T-cell (primary cell): ENCODE data around the gene VPS45. TPM values are rescaled to one million over a fixed set of nuclear protein-coding genes. Genes with fewer than 3 reads are reported as not detected.
"Not testable (repeated sequence)": the region's sequence is repeated elsewhere in the genome, so short reads cannot be mapped to it uniquely, and the experiment has no call there.

Experiments
- ATAC-seq, 4 experiments: fragments of 200-7000 bp in 3 of 4; fragments of 150-1000 bp in 1 of 4; cut with Tn5 transposase; replicated peaks in 1 of 4; 1 replicate in 3 of 4; 2 replicates in 1 of 4; pipeline ENCODE4 v1.10.0; 2021; ENCODE audit warnings: moderate library complexity in 3 of 4, mild to moderate bottlenecking in 2 of 4, moderate number of reproducible peaks in 1 of 4
- CTCF ChIA-PET, 2 donors: fragments of 300-600 bp; sonication (Branson Sonifier 250); formaldehyde crosslinking; loops; one replicate each; lab custom pipeline; 2022; ENCODE audit warnings: antibody characterized with exemption in 2 of 2; lab: Charles Lee
- POLR2A ChIA-PET, 2 donors: fragments of 300-600 bp; sonication (Branson Sonifier 250); formaldehyde crosslinking; loops; one replicate each; lab custom pipeline; 2022; ENCODE audit warnings: antibody characterized with exemption in 2 of 2; lab: Charles Lee
- DNase-seq, 35 experiments: peaks; one replicate each; pipeline versions ENCODE4 v3.0.0 to v3.0.0-alpha.2; 2013 to 2023
- H3K27ac ChIP-seq: one replicate; pipeline ENCODE4 v1.5.1; 2013; ENCODE audit warnings: low read length
- H3K27me3 ChIP-seq, 2 experiments: replicated peaks in 1 of 2; 1 replicate in 1 of 2; 2 replicates in 1 of 2; pipeline versions ENCODE4 v1.6.1 to v1.7.0; 2013; ENCODE audit warnings: low read length in 1 of 2, mixed read lengths in 1 of 2; ENCODE audit not compliant: control insufficient read depth in 2 of 2, insufficient read depth in 2 of 2; ENCODE audit errors: extremely low read depth in 1 of 2
- H3K36me3 ChIP-seq, 2 donors: 1 replicate in 1 of 2; 2 replicates in 1 of 2; pipeline versions ENCODE4 v1.6.1 to v1.7.0; 2013; ENCODE audit warnings: low read length in 1 of 2; ENCODE audit not compliant: control insufficient read depth in 2 of 2, insufficient read depth in 1 of 2; ENCODE audit errors: extremely low read depth in 1 of 2
- H3K4me1 ChIP-seq, 2 experiments: 1 replicate in 1 of 2; 2 replicates in 1 of 2; pipeline versions ENCODE4 v1.6.1 to v1.7.0; 2013; ENCODE audit warnings: low read length in 2 of 2, mixed read lengths in 1 of 2; ENCODE audit not compliant: insufficient read depth in 2 of 2, control insufficient read depth in 1 of 2; ENCODE audit errors: extremely low read depth in 1 of 2
- H3K4me3 ChIP-seq, 2 donors: 1 replicate in 1 of 2; 2 replicates in 1 of 2; pipeline versions ENCODE4 v1.5.1 to v1.7.0; 2013; ENCODE audit warnings: mild to moderate bottlenecking in 2 of 2, low read length in 1 of 2, moderate library complexity in 1 of 2; ENCODE audit not compliant: control insufficient read depth in 1 of 2; ENCODE audit errors: extremely low read depth in 1 of 2
- H3K9me3 ChIP-seq: 2 replicates; pipeline ENCODE4 v1.7.0; 2013
- H3K27ac Mint-ChIP-seq, 2 donors: one replicate each; pipeline ENCODE4 v1.8.0; 2020 to 2021; ENCODE audit warnings: mild to moderate bottlenecking in 2 of 2, mixed read lengths in 2 of 2
- H3K27me3 Mint-ChIP-seq, 2 donors: one replicate each; pipeline ENCODE4 v1.8.0; 2021 to 2022; ENCODE audit warnings: mixed read lengths in 2 of 2
- H3K36me3 Mint-ChIP-seq: one replicate; pipeline ENCODE4 v1.8.0; 2021; ENCODE audit warnings: mixed read lengths
- H3K4me1 Mint-ChIP-seq, 3 donors: one replicate each; pipeline ENCODE4 v1.8.0; 2020 to 2022; ENCODE audit warnings: mixed read lengths in 3 of 3, mild to moderate bottlenecking in 1 of 3
- H3K4me3 Mint-ChIP-seq, 3 donors: one replicate each; pipeline ENCODE4 v1.8.0; 2020 to 2022; ENCODE audit warnings: mild to moderate bottlenecking in 3 of 3, mixed read lengths in 3 of 3, moderate library complexity in 3 of 3
- H3K9me3 Mint-ChIP-seq, 3 donors: one replicate each; pipeline ENCODE4 v1.8.0; 2020 to 2022; ENCODE audit warnings: mixed read lengths in 3 of 3
- WGBS: methylation state at CpG from one replicate; pipeline ENCODE4 v1.1.5; 2013; ENCODE audit warnings: missing lambda C conversion rate; ENCODE audit not compliant: insufficient coverage; 5-methylcytosine and 5-hydroxymethylcytosine counted together
- total RNA-seq, 35 experiments: library from RNA in 6 of 35; stranded (reverse) in 6 of 35; fragments of 120-200 nt in 1 of 35; gene quantifications; one replicate each; pipeline versions ENCODE4 v1.2.1 to v1.2.4 and lab custom pipeline; 2013 to 2026

VPS45 gene
- total RNA-seq, 5 donors from 2014 or later (not counting 1 experiment from before 2014, with no cell fraction given), result 24.9 to 30.7 (median 28.0) TPM

DNA sequence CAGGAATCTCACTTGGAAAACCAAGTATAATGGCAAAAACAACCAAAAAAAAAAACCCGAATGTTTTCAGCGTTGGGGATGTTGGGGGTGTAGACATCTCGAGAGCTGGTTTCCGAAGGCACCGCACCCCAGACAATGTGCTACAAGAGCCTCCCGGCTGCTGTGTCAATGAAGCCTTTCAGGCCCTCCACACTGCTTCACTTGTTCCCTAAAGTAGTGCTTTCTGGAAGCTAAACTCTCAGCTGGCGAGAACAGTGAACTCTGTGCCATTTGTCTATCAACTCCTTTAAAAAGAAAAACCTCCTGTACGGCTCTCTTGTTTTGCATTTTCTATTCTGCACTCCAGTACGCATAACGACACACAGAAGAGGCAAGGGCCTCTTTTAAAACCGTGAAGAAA is 114.7 kb downstream of the VPS45 start:
- POLR2A ChIA-PET, result interaction anchor here in 1 of 2 donors (0.5 to 0.6 kb wide), 2 partner anchors 187 to 300 kb away, joined by 3 read pairs; no protein-coding TSS in a partner anchor
- no peak overlapping the region for H3K4me3 Mint-ChIP-seq
- no peak for DNase-seq
- Histone ChIP-seq H3K4me3 (no peak overlapping the region), H3K4me1 (peaks cover 2 to 9% of the 10 kb centered on the region in 2 experiments), H3K9me3 (no peaks in the 10 kb centered on the region), H3K36me3 (no peaks in the 10 kb centered on the region), H3K27ac (no peak overlapping the region), H3K27me3 (no peaks in the 10 kb centered on the region)
- H3K27me3 Mint-ChIP-seq, result no peaks in the 10 kb centered on the region
- WGBS, result 90% methylated on average over 2 of the region's 11 CpGs
- peaks cover 0 to 7% (median 7%) of the 10 kb centered on the region in 3 donors for H3K4me1 Mint-ChIP-seq
- ATAC-seq, result no peak
- H3K36me3 Mint-ChIP-seq, result no peaks in the 10 kb centered on the region
- CTCF ChIA-PET, result interaction anchor here in 1 of 2 donors (0.6 to 0.7 kb wide), 2 partner anchors 99 to 182 kb away, joined by 3 to 4 read pairs; partner anchors contain the start of gene RPRD2
- H3K27ac Mint-ChIP-seq, result no peak overlapping the region
- no peaks in the 10 kb centered on the region for H3K9me3 Mint-ChIP-seq

DNA sequence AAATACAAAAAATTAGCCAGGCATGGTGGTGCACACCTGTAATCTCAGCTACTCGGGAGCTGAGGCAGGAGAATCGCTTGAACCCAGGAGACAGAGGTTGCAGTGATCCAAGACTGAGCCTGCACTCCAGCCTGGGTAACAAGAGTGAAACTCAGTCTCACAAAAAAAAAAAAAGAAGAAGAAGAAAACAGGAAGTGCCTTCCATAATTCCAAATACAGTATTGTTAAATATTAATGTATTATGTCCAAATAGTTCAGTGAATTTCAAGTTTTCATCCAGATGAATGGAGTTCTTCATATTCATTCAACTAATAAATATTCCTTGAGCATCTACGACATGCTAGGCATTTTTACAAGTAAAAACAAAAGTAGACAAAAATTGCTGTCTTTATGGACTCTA is 115.5 kb downstream of the VPS45 start:
- H3K4me3 Mint-ChIP-seq, result no peak overlapping the region
- ChIA-PET CTCF (no interaction called here), POLR2A (no interaction called here)
- no peak for ATAC-seq
- Histone ChIP-seq H3K4me1 (peaks cover 2 to 13% of the 10 kb centered on the region in 2 experiments), H3K4me3 (no peak overlapping the region), H3K9me3 (no peaks in the 10 kb centered on the region), H3K36me3 (no peaks in the 10 kb centered on the region), H3K27me3 (peaks cover 0 to 1% of the 10 kb centered on the region in 2 experiments), H3K27ac (no peak overlapping the region)
- no peak for DNase-seq
- no peak overlapping the region for H3K27ac Mint-ChIP-seq
- H3K27me3 Mint-ChIP-seq, result no peaks in the 10 kb centered on the region
- H3K36me3 Mint-ChIP-seq, result no peaks in the 10 kb centered on the region
- 83% methylated on average over 1 of the region's 3 CpGs for WGBS
- peaks cover 0 to 11% (median 9%) of the 10 kb centered on the region in 3 donors for H3K4me1 Mint-ChIP-seq
- H3K9me3 Mint-ChIP-seq, result no peaks in the 10 kb centered on the region

- H3K9me3 ChIP-seq, result no peaks in the 10 kb centered on the region
- ChIA-PET CTCF (interaction anchor here (2.3 to 2.9 kb wide), 2 partner anchors 112 to 224 kb away, joined by 22 to 40 read pairs; no protein-coding TSS in a partner anchor), POLR2A (no interaction called here)
- H3K27me3 ChIP-seq, result peaks cover 0 to 3% of the 10 kb centered on the region in 2 experiments
- H3K27ac Mint-ChIP-seq, result no peak overlapping the region
- DNase-seq (no peak), ATAC-seq (no peak)
- H3K4me1 ChIP-seq, result peaks cover 2 to 13% of the 10 kb centered on the region in 2 experiments
- peaks cover 0 to 3% of the 10 kb centered on the region in 2 donors for H3K27me3 Mint-ChIP-seq
- H3K4me3 Mint-ChIP-seq, result peak overlapping the region in 1 of 3 donors; percentile 4
- H3K4me3 ChIP-seq, result no peak overlapping the region
- no peaks in the 10 kb centered on the region for H3K9me3 Mint-ChIP-seq
- H3K4me1 Mint-ChIP-seq, result peaks cover 0 to 11% (median 9%) of the 10 kb centered on the region in 3 donors
- H3K36me3 ChIP-seq, result no peaks in the 10 kb centered on the region
- no peaks in the 10 kb centered on the region for H3K36me3 Mint-ChIP-seq
- 93% methylated on average over 4 of the region's 7 CpGs for WGBS
- no peak overlapping the region for H3K27ac ChIP-seq
Observed at GRCh38 chr1:150185481-150185880, 117.9 kb downstream of the VPS45 start.

GRCh38 chr1:150186438-150186788 is 118.8 kb downstream of the VPS45 start:
- not testable (repeated sequence) for H3K27ac ChIP-seq, ATAC-seq, H3K4me3 Mint-ChIP-seq, DNase-seq, H3K9me3 ChIP-seq, H3K4me3 ChIP-seq, H3K27ac Mint-ChIP-seq, H3K27me3 Mint-ChIP-seq, H3K36me3 Mint-ChIP-seq, H3K27me3 ChIP-seq, H3K9me3 Mint-ChIP-seq, H3K36me3 ChIP-seq
- peaks cover 2 to 13% of the 10 kb centered on the region in 2 experiments for H3K4me1 ChIP-seq
- CTCF ChIA-PET, result interaction anchor here (0.5 to 2.9 kb wide), 17 partner anchors 10 to 873 kb away, joined by 3 to 56 read pairs (median 9); partner anchors contain the start of gene CDC42SE1 (in 1 of the 2)
- H3K4me1 Mint-ChIP-seq, result peaks cover 0 to 11% (median 9%) of the 10 kb centered on the region in 3 donors
- POLR2A ChIA-PET, result interaction anchor here in 1 of 2 donors (0.7 to 0.8 kb wide), 2 partner anchors 37 to 55 kb away, joined by 3 to 4 read pairs; partner anchors contain the start of gene PLEKHO1
- WGBS, result 87% methylated on average over 4 of the region's 7 CpGs

GRCh38 chr1:150186789-150187559 is 119.4 kb downstream of the VPS45 start:
- ChIA-PET CTCF (interaction anchor here (0.5 to 2.9 kb wide), 45 partner anchors 8 to 873 kb away, joined by 3 to 56 read pairs (median 4); partner anchors contain the start of genes CDC42SE1 (in 1 of the 2) and OTUD7B (in 1 of the 2)), POLR2A (interaction anchor here (0.5 to 1.6 kb wide), 12 partner anchors 10 to 300 kb away, joined by 3 to 11 read pairs (median 4); partner anchors contain the start of genes CIART (in 1 of the 2) and PLEKHO1 (in 1 of the 2))
- H3K36me3 ChIP-seq, result no peaks in the 10 kb centered on the region
- no peak overlapping the region for H3K27ac ChIP-seq
- Mint-ChIP-seq H3K4me1 (peaks cover 0 to 11% (median 9%) of the 10 kb centered on the region in 3 donors), H3K4me3 (peak overlapping the region in 1 of 3 donors; percentile 17), H3K27ac (peak overlapping the region in 1 of 2 donors; percentile 23), H3K36me3 (no peaks in the 10 kb centered on the region), H3K9me3 (no peaks in the 10 kb centered on the region), H3K27me3 (peaks cover 0 to 3% of the 10 kb centered on the region in 2 donors)
- peaks cover 2 to 13% of the 10 kb centered on the region in 2 experiments for H3K4me1 ChIP-seq
- peak; percentile 75 to 88 (median 77) for ATAC-seq
- H3K4me3 ChIP-seq, result no peak overlapping the region
- no peaks in the 10 kb centered on the region for H3K9me3 ChIP-seq
- 13% methylated on average over 2 of the region's 10 CpGs for WGBS
- peak in 17 of 35 experiments; percentile 1 to 72 (median 13) for DNase-seq
- H3K27me3 ChIP-seq, result peaks cover 0 to 3% of the 10 kb centered on the region in 2 experiments

DNA sequence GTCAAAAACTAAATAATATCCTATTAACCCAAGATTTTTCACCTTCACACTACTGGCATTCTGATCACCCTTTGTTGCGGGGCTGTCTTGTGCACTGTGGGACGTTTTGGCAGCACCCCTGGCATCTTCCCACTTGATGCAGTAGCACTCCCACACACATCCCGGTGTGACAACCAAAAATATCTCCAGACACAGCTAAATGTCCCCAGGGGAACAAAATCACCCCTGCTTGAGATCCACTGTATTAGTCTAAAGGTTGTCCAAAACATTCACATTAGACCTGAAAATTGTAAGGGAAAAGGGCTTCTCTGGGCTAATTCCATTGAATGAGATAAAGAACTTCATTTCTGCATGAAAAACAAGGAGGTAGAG is 120.0 kb downstream of the VPS45 start:
- Histone ChIP-seq H3K27me3 (peaks cover 0 to 3% of the 10 kb centered on the region in 2 experiments), H3K4me3 (no peak overlapping the region), H3K27ac (no peak overlapping the region), H3K9me3 (no peaks in the 10 kb centered on the region), H3K4me1 (peaks cover 2 to 13% of the 10 kb centered on the region in 2 experiments), H3K36me3 (no peaks in the 10 kb centered on the region)
- DNase-seq, result peak in 1 of 35 experiments; percentile 10
- Mint-ChIP-seq H3K27me3 (peaks cover 0 to 3% of the 10 kb centered on the region in 2 donors), H3K4me1 (peaks cover 0 to 11% (median 9%) of the 10 kb centered on the region in 3 donors), H3K9me3 (no peaks in the 10 kb centered on the region), H3K4me3 (no peak overlapping the region), H3K36me3 (no peaks in the 10 kb centered on the region), H3K27ac (no peak overlapping the region)
- POLR2A ChIA-PET, result interaction anchor here (0.5 to 1.6 kb wide), 5 partner anchors 95 to 301 kb away, joined by 3 to 11 read pairs (median 4); partner anchors contain the start of gene CIART (in 1 of the 2)
- peak; percentile 32 to 66 (median 42) for ATAC-seq
- CTCF ChIA-PET, result interaction anchor here (0.7 to 2.9 kb wide), 25 partner anchors 9 to 1011 kb away, joined by 3 to 56 read pairs (median 5); partner anchors contain the start of gene OTUD7B (in 1 of the 2)
- WGBS, result 50% methylated on average over 1 of the region's 3 CpGs
